Hypothalamus (tissue), 51 donors: Measurements from ENCODE around the gene HSFX1.
A peak's percentile ranks its signal among the peaks of the same experiment; 100 is the strongest.

ENCODE experiments used
- DNase-seq, 51 donors: peaks; one replicate each; lab custom pipeline; 2025; lab: John Stamatoyannopoulos, UW

Gene HSFX1

DNA sequence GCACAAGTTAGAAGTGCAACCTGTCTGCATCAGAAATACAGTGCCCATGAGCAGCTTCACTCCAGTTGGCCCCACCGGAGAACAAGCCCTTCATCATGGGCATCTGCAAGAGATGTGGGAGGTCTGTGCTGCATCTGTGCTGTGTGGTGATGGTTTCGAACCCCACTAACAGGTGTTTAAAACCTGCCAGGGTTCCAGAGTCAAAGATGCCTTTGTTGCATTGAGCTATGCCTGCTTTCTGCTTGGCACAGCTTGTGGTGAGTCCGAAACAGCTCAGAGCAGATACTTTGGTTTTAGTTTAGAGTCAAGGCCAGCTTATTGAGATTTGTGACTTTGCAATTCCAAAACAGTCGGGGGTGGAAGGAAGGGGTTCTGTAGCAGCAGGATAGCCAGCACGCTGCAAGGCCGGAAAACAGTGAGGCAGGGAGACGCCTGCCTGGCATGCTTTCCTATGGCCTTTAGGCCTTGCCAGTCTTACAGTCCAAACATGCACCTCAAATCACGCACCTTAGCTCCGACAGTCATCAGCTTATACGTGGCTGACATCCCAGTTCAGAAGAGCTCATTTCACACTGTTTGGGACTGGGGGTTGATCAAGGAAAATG lies 29.7 kb downstream of the HSFX1 start:
- no peak for DNase-seq

- no peak for DNase-seq
Measured at GRCh38 chrX:149804102-149804501, 30.2 kb downstream of the HSFX1 start.

- DNase-seq = no peak
Measured at GRCh38 chrX:149807747-149808458, 34.0 kb downstream of the HSFX1 start.

- no peak for DNase-seq
Measured at GRCh38 chrX:149818652-149819051, 44.8 kb downstream of the HSFX1 start.

GRCh38 chrX:149819371-149819770 lies 45.5 kb downstream of the HSFX1 start:
- DNase-seq = no peak

DNA sequence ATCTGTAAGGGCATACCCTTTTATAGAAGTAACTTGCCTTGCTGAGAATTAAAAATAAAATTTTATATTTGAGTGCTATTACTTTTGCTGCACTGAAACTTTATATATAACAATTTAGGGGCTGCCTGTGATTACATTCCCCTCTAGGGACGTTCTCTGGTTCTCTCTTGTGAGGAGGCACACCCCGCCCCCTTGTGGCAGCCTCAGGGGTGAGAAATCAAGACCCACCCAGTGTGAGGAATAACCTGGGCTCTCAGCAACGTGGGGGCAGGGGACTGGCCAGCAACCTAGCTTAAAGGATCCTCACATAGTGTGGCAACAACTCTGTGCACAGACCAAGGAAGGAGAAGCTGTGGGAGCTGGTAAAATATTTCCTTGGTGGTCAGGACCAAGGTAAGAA lies 51.6 kb downstream of the HSFX1 start:
- DNase-seq = peak in 3 of 51 donors; percentile 0 to 3 (median 1)
